Activated T-helper 1 cell treated with anti-CD3 and anti-CD28 coated beads, Interleukin-12 subunit alpha, Interleukin-12 subunit beta, Interleukin-2, Interleukin-4 antibody, amounts not matched to agents 30 ng/mL and 10 ng/mL and 1 ng/mL, durations not matched to agents 14 hours and 24 hours and 36 hours (primary cell): ENCODE measurements around the gene CTCF. TPM values are rescaled to one million over a fixed set of nuclear protein-coding genes. Genes with fewer than 3 reads are reported as not detected.

Experiments
- DNase-seq: peaks from one replicate; pipeline ENCODE4 v3.0.0; 2021; ENCODE audit warnings: low spot score
- H3K27ac Mint-ChIP-seq: one replicate; pipeline ENCODE4 v1.8.0; 2021; ENCODE audit warnings: mild to moderate bottlenecking, mixed read lengths
- H3K27me3 Mint-ChIP-seq: one replicate; pipeline ENCODE4 v1.8.0; 2022; ENCODE audit warnings: mild to moderate bottlenecking, moderate library complexity, mixed read lengths; ENCODE audit not compliant: insufficient read depth
- H3K36me3 Mint-ChIP-seq: one replicate; pipeline ENCODE4 v1.8.0; 2021; ENCODE audit warnings: low read depth, mixed read lengths
- H3K4me1 Mint-ChIP-seq: one replicate; pipeline ENCODE4 v1.8.0; 2021; ENCODE audit warnings: low read depth, mixed read lengths
- H3K4me3 Mint-ChIP-seq: one replicate; pipeline ENCODE4 v1.8.0; 2021; ENCODE audit warnings: mild to moderate bottlenecking, moderate library complexity, mixed read lengths
- H3K9me3 Mint-ChIP-seq: one replicate; pipeline ENCODE4 v1.8.0; 2021; ENCODE audit warnings: mixed read lengths
- intact Hi-C: fragments of 100-400 bp; cut with micrococcal nuclease; formaldehyde crosslinking; loops from one replicate; pipeline ENCODE4 v1.15.1; 2024
- total RNA-seq: library from RNA; stranded (reverse); gene quantifications from 2 replicates; pipeline ENCODE4 v1.2.3, GENCODE V29; 2022

CTCF gene
- total RNA-seq, 1 donor from 2014 or later = 64.7 TPM

DNA sequence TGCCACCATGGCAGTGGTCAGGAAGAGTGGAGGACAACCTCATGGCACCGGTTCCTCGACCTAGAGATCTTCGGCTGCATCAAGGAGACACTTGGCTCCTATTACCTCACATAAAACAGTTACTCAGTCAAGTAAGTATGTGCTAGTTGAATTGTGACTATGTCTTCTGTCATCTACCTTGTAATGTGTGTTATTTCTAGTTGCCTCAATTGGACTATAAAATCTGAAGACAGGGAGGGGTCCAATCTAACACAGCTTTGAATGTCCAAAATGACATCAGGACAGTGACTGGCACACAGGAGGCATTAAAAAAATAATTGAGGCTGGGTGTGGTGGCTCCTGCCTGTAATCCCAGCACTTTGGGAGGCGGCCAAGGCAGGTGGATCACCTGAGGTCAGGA lies 121.4 kb downstream of the CTCF start:
- H3K36me3 Mint-ChIP-seq = peaks cover 12% of the 10 kb centered on the region
- intact Hi-C loops = no loop called here

DNA sequence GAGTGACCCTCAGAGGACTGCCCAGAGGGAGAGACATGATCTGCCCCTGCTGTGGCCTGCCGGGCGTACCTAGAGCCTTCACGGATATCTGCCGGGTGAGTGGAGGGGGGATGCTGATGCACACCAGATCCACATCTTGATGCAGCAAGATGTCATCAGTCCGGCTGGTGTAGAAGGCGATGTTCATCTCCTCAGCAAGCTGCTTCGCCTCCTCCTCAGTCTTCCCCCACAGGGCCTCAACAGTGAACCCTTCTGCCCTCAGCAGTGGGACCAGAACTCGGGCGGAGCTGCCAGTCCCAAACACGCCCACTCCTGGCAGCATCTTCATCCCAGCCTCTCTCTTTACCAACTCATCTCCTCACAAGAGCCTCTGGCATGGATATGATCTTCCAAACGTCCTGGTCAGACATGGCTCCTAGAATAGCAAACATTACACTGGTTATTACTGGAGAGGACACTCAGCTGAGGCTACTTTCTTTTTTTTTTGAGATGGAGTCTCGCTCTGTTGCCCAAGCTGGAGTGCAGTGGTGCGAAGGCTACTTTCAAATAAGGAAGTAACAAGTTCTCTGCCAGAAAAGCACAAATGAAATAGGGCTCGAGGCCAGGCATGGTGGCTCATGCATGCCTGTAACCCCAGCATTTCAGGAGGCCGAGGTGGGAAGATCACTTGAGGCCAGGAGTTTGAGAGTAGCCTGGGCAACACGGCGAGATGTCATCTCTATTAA lies 123.2 kb downstream of the CTCF start:
- no peaks in the 10 kb centered on the region for H3K27me3 Mint-ChIP-seq
- H3K9me3 Mint-ChIP-seq = no peaks in the 10 kb centered on the region
- H3K4me3 Mint-ChIP-seq = no peak overlapping the region
- no peak overlapping the region for H3K27ac Mint-ChIP-seq
- H3K36me3 Mint-ChIP-seq = peaks cover 12% of the 10 kb centered on the region
- intact Hi-C loops = no loop called here
- H3K4me1 Mint-ChIP-seq = peaks cover 5% of the 10 kb centered on the region
- DNase-seq = no peak

More for the DNA sequence above, 121.4 kb downstream of the CTCF start:
- Mint-ChIP-seq H3K9me3 (no peaks in the 10 kb centered on the region), H3K27me3 (no peaks in the 10 kb centered on the region), H3K4me3 (no peak overlapping the region), H3K27ac (no peak overlapping the region), H3K4me1 (peaks cover 5% of the 10 kb centered on the region)
- no peak for DNase-seq

Other genes with a start within 250 kb of the CTCF start
- gene KCTD19, start 235.8 kb upstream of the CTCF start, total RNA-seq = 0.22 and 0.62 TPM in 2 replicates
- gene LRRC36, start 235.7 kb upstream of the CTCF start, total RNA-seq = 0.22 and 0.23 TPM in 2 replicates
- not detected in 2 replicates for gene TPPP3, start 169.0 kb upstream of the CTCF start, total RNA-seq
- gene ZDHHC1, start 146.0 kb upstream of the CTCF start, total RNA-seq = 0.76 and 0.88 TPM in 2 replicates
- gene HSD11B2, start 131.4 kb upstream of the CTCF start, total RNA-seq = 3.6 and 5.0 TPM in 2 replicates
- gene ATP6V0D1, start 81.4 kb upstream of the CTCF start, total RNA-seq = 37.7 and 41.5 TPM in 2 replicates
- not detected in 2 replicates for gene AGRP, start 79.0 kb upstream of the CTCF start, total RNA-seq
- gene RIPOR1, start 33.7 kb upstream of the CTCF start, total RNA-seq = 26.3 and 27.1 TPM in 2 replicates
- gene CARMIL2, start 82.6 kb downstream of the CTCF start, total RNA-seq = 228 and 238 TPM in 2 replicates
- gene ACD, start 97.7 kb downstream of the CTCF start, total RNA-seq = 56.7 and 59.1 TPM in 2 replicates
- 13.4 and 16.1 TPM in 2 replicates for gene PARD6A, start 98.4 kb downstream of the CTCF start, total RNA-seq
- 11.0 and 11.8 TPM in 2 replicates for gene ENKD1, start 104.2 kb downstream of the CTCF start, total RNA-seq
- 0.86 and 1.4 TPM in 2 replicates for gene C16orf86, start 104.3 kb downstream of the CTCF start, total RNA-seq
- 19.6 and 20.3 TPM in 2 replicates for gene GFOD2, start 156.8 kb downstream of the CTCF start, total RNA-seq
- 23.0 and 25.7 TPM in 2 replicates for gene RANBP10, start 244.0 kb downstream of the CTCF start, total RNA-seq
- 0.52 and 0.83 TPM in 2 replicates for gene TSNAXIP1, start 244.4 kb downstream of the CTCF start, total RNA-seq